HEK293 (cell line): ENCODE results near the gene MYL3.

ENCODE experiments used
- CTCF ChIA-PET: fragments of 350-600 bp; formaldehyde crosslinking; extraction: SDS; loops from one replicate; lab custom pipeline; 2021; ENCODE audit warnings: antibody characterized with exemption; lab: Yijun Ruan, JAX
- POLR2A ChIA-PET: fragments of 300-600 bp; formaldehyde crosslinking; extraction: SDS; loops from one replicate; lab custom pipeline; 2020; ENCODE audit warnings: antibody characterized with exemption, inconsistent platforms; lab: Yijun Ruan, JAX
- H3K27ac ChIP-seq: fragments of 200-500 bp; sonication (Bioruptor generic); 2 replicates; pipeline ENCODE4 v1.5.1; 2014; ENCODE audit warnings: low read depth, low read length, control low read depth, inconsistent platforms; ENCODE audit errors: extremely low read depth
- H3K36me3 ChIP-seq, 2 experiments: fragments of 200-500 bp in 1 of 2; sonication (Bioruptor generic) in 1 of 2; 1 replicate in 1 of 2; 2 replicates in 1 of 2; pipeline ENCODE4 v1.5.1; 2014 to 2017; ENCODE audit warnings: inconsistent platforms in 2 of 2, low read length in 2 of 2; ENCODE audit not compliant: control insufficient read depth in 2 of 2, insufficient read depth in 1 of 2
- H3K4me1 ChIP-seq: fragments of 200-500 bp; sonication (Bioruptor generic); 2 replicates; pipeline ENCODE4 v1.5.1; 2014; ENCODE audit warnings: mild to moderate bottlenecking, low read length, inconsistent platforms; ENCODE audit not compliant: control insufficient read depth, insufficient read depth
- H3K4me3 ChIP-seq: 2 replicates; pipeline ENCODE4 v1.5.1; 2011; ENCODE audit warnings: low read depth, mild to moderate bottlenecking, control low read depth, low read length, moderate library complexity
- H3K9me3 ChIP-seq: fragments of 200-500 bp; sonication (Bioruptor generic); 2 replicates; pipeline ENCODE4 v1.5.1; 2014; ENCODE audit warnings: low read depth, low read length, inconsistent platforms; ENCODE audit not compliant: control insufficient read depth, insufficient read depth
- KLF10 ChIP-seq: fragments of 450-650 bp; IDR thresholded peaks from 2 replicates; pipeline ENCODE4 v1.5.1; 2018; ENCODE audit warnings: missing biosample characterization, mild to moderate bottlenecking, missing genetic modification characterization
- MYNN ChIP-seq: fragments of 450-650 bp; formaldehyde crosslinking; IDR thresholded peaks from 2 replicates; pipeline ENCODE4 v1.5.1; 2016; ENCODE audit warnings: missing biosample characterization, missing genetic modification characterization, borderline replicate concordance
- OVOL3 ChIP-seq: fragments of 450-650 bp; formaldehyde crosslinking; IDR thresholded peaks from 2 replicates; pipeline ENCODE4 v1.5.1; 2016; ENCODE audit warnings: missing biosample characterization, missing genetic modification characterization
- SALL2 ChIP-seq: fragments of 450-650 bp; formaldehyde crosslinking; IDR thresholded peaks from 2 replicates; pipeline ENCODE4 v1.5.0; 2017; ENCODE audit warnings: missing biosample characterization, mild to moderate bottlenecking, missing genetic modification characterization, borderline replicate concordance
- ZFP41 ChIP-seq: fragments of 450-650 bp; formaldehyde crosslinking; IDR thresholded peaks from 2 replicates; pipeline ENCODE4 v1.5.1; 2016; ENCODE audit warnings: missing biosample characterization, missing genetic modification characterization, borderline replicate concordance
- ZNF114 ChIP-seq: fragments of 450-650 bp; formaldehyde crosslinking; IDR thresholded peaks from 2 replicates; pipeline ENCODE4 v1.5.0; 2017; ENCODE audit warnings: missing biosample characterization, missing genetic modification characterization
- ZNF133 ChIP-seq: fragments of 450-650 bp; formaldehyde crosslinking; IDR thresholded peaks from 2 replicates; pipeline ENCODE4 v1.5.1; 2016; ENCODE audit warnings: missing biosample characterization, missing genetic modification characterization
- ZNF274 ChIP-seq, 2 experiments: fragments of 200-500 bp in 1 of 2; fragments of 450-650 bp in 1 of 2; sonication (Bioruptor generic) in 1 of 2; formaldehyde crosslinking in 1 of 2; IDR thresholded peaks; 2 replicates each; pipeline versions ENCODE4 v1.5.1 to v1.6.1; 2014 to 2016; ENCODE audit warnings: borderline replicate concordance in 1 of 2, inconsistent platforms in 1 of 2, low read length in 1 of 2, missing biosample characterization in 1 of 2, missing genetic modification characterization in 1 of 2
- ZNF366 ChIP-seq: fragments of 450-650 bp; formaldehyde crosslinking; conservative IDR thresholded peaks from 2 replicates; pipeline ENCODE4 v1.5.1; 2016; ENCODE audit warnings: missing biosample characterization, missing genetic modification characterization
- ZNF394 ChIP-seq: fragments of 450-650 bp; formaldehyde crosslinking; IDR thresholded peaks from 2 replicates; pipeline ENCODE4 v1.5.1; 2016; ENCODE audit warnings: missing biosample characterization, missing genetic modification characterization, mild to moderate bottlenecking, moderate library complexity, borderline replicate concordance
- ZNF404 ChIP-seq: fragments of 450-650 bp; formaldehyde crosslinking; IDR thresholded peaks from 2 replicates; pipeline ENCODE4 v1.5.1; 2017; ENCODE audit warnings: missing biosample characterization, missing genetic modification characterization
- ZNF585B ChIP-seq: fragments of 450-650 bp; formaldehyde crosslinking; IDR thresholded peaks from 2 replicates; pipeline ENCODE4 v1.5.1; 2016; ENCODE audit warnings: missing biosample characterization, missing genetic modification characterization
- ZNF660 ChIP-seq: fragments of 450-650 bp; IDR thresholded peaks from 2 replicates; pipeline ENCODE4 v1.5.1; 2018; ENCODE audit warnings: missing biosample characterization, mild to moderate bottlenecking, missing genetic modification characterization
- ZNF777 ChIP-seq: fragments of 450-650 bp; formaldehyde crosslinking; IDR thresholded peaks from 2 replicates; pipeline ENCODE4 v1.5.1; 2017; ENCODE audit warnings: missing biosample characterization, missing genetic modification characterization, borderline replicate concordance
- TF ChIP-seq, protein P1 (sequence below): fragments of 450-650 bp; formaldehyde crosslinking; IDR thresholded peaks from 2 replicates; pipeline ENCODE4 v1.5.1; 2017; ENCODE audit warnings: missing biosample characterization, missing genetic modification characterization
- TF ChIP-seq, protein P2 (sequence below): fragments of 450-650 bp; formaldehyde crosslinking; IDR thresholded peaks from 2 replicates; pipeline ENCODE4 v1.5.1; 2017; ENCODE audit warnings: missing biosample characterization, missing genetic modification characterization
- TF ChIP-seq, protein P3 (sequence below): fragments of 450-650 bp; formaldehyde crosslinking; IDR thresholded peaks from 2 replicates; pipeline ENCODE4 v1.5.1; 2016; ENCODE audit warnings: missing biosample characterization, missing genetic modification characterization
- TF ChIP-seq, protein P4 (sequence below): fragments of 450-650 bp; formaldehyde crosslinking; IDR thresholded peaks from 2 replicates; pipeline ENCODE4 v1.5.1; 2016; ENCODE audit warnings: missing biosample characterization, missing genetic modification characterization

The MYL3 gene

DNA sequence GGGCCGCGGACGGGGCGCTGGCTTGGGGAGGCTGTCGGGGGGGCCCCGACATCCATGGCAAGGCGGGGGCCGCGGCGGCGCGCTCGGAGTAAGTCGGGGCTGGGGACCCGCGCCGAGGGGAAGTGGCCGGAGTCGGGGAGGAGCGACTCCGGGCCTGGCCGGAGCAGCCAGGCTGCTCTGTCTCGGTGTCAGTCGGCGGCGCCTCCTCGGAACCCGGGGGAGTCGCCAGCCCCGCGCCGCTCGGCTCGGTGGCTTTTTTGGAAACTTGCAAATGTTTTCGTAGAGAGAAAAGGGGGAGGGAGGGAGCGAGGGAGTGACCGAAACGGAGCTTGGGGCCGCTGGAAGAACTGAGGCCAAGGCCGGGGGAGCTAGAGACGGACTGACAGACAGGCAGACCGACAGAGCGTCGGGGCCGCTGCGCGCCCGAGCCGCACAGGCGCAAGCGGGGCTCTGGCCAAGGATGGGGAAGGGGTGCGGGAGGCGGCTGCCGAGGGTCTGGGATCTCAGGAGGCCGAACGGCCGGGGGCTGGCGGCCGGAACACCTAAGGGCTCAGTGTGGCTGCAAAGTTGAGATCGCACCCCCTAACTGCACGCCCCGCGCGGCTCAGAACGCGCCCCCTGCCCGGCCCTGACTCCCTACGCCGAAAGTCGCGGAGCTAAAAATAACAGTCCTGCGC is 19.3 kb upstream of the MYL3 start (continued):
- TF ChIP-seq OVOL3 (tag by site-specific recombination) (no peak), KLF10 (tag by site-specific recombination) (no peak), ZFP41 (tag by site-specific recombination) (no peak), MYNN (tag by site-specific recombination) (no peak), ZNF114 (tag by site-specific recombination) (no peak), ZNF777 (tag by site-specific recombination) (0 out of 2 replicates have a peak, but pooled peaks have one; percentile 26), ZNF366 (tag by site-specific recombination) (no peak), ZNF394 (no peak), ZNF133 (tag by site-specific recombination) (no peak), SALL2 (tag by site-specific recombination) (no peak), ZNF660 (tag by site-specific recombination) (no peak), ZNF585B (tag by site-specific recombination) (no peak)

DNA sequence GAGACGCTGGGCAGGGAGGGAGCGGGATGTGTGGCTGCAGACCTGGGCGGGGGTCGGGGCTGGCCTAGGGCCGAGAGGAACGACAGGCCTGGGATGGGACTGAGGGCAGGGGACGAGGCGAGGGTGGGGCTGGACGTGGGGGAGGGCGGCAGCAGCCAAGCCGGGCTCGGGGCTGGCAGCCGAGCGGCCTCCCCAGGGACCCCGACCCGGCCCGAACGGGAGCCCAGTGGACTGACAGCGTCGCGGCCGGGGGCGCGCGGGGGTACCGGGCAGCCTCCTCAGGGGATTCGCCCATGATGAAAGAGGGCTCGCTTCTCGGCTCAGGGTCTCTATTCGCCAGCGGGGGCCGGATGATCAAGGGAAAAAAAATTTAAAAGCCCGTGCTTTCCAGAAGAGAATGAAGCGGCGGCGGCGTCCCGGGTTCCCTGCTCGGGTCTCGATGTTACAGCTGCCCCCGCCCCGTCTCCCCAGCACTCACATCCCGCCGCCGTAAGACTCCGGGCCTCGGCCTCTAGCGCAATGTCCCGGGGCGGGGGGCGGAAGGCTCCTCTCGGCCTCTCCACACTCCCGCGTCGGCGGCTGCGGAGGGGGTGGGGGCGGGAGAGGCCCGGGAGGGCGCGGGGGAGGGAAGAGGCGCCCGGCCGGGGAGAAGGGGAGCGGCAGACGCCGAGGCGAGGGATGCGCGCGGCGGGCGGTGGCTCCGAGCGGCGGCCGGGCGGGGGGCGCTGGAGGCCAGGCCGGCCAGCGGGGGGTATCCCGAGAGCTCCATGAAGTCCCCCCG is 18.5 kb upstream of the MYL3 start:
- Histone ChIP-seq H3K9me3 (no peaks in the 10 kb centered on the region), H3K27ac (no peak overlapping the region; the same call in 1 of the 2 replicates), H3K36me3 (no peaks in the 10 kb centered on the region), H3K4me3 (peak overlapping the region; percentile 49), H3K4me1 (no peaks in the 10 kb centered on the region)
- TF ChIP-seq ZNF404 (tag by site-specific recombination) (no peak), ZNF274 (IDR thresholded peaks at IDR 0.05; ENCODE audit: low read length) (no peak), ZNF274 (tag by site-specific recombination; IDR thresholded peaks at IDR 0.05; ENCODE audit: borderline replicate concordance) (no peak)
- TF ChIP-seq, protein P1, sequence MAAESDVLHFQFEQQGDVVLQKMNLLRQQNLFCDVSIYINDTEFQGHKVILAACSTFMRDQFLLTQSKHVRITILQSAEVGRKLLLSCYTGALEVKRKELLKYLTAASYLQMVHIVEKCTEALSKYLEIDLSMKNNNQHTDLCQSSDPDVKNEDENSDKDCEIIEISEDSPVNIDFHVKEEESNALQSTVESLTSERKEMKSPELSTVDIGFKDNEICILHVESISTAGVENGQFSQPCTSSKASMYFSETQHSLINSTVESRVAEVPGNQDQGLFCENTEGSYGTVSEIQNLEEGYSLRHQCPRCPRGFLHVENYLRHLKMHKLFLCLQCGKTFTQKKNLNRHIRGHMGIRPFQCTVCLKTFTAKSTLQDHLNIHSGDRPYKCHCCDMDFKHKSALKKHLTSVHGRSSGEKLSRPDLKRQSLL (tag by site-specific recombination) = no peak
- TF ChIP-seq, protein P2, sequence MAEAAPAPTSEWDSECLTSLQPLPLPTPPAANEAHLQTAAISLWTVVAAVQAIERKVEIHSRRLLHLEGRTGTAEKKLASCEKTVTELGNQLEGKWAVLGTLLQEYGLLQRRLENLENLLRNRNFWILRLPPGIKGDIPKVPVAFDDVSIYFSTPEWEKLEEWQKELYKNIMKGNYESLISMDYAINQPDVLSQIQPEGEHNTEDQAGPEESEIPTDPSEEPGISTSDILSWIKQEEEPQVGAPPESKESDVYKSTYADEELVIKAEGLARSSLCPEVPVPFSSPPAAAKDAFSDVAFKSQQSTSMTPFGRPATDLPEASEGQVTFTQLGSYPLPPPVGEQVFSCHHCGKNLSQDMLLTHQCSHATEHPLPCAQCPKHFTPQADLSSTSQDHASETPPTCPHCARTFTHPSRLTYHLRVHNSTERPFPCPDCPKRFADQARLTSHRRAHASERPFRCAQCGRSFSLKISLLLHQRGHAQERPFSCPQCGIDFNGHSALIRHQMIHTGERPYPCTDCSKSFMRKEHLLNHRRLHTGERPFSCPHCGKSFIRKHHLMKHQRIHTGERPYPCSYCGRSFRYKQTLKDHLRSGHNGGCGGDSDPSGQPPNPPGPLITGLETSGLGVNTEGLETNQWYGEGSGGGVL (tag by site-specific recombination) = peak; percentile 84
- TF ChIP-seq, protein P3, sequence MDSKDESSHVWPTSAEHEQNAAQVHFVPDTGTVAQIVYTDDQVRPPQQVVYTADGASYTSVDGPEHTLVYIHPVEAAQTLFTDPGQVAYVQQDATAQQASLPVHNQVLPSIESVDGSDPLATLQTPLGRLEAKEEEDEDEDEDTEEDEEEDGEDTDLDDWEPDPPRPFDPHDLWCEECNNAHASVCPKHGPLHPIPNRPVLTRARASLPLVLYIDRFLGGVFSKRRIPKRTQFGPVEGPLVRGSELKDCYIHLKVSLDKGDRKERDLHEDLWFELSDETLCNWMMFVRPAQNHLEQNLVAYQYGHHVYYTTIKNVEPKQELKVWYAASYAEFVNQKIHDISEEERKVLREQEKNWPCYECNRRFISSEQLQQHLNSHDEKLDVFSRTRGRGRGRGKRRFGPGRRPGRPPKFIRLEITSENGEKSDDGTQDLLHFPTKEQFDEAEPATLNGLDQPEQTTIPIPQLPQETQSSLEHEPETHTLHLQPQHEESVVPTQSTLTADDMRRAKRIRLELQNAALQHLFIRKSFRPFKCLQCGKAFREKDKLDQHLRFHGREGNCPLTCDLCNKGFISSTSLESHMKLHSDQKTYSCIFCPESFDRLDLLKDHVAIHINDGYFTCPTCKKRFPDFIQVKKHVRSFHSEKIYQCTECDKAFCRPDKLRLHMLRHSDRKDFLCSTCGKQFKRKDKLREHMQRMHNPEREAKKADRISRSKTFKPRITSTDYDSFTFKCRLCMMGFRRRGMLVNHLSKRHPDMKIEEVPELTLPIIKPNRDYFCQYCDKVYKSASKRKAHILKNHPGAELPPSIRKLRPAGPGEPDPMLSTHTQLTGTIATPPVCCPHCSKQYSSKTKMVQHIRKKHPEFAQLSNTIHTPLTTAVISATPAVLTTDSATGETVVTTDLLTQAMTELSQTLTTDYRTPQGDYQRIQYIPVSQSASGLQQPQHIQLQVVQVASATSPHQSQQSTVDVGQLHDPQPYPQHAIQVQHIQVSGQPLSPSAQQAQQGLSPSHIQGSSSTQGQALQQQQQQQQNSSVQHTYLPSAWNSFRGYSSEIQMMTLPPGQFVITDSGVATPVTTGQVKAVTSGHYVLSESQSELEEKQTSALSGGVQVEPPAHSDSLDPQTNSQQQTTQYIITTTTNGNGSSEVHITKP = no peak
- TF ChIP-seq, protein P4, sequence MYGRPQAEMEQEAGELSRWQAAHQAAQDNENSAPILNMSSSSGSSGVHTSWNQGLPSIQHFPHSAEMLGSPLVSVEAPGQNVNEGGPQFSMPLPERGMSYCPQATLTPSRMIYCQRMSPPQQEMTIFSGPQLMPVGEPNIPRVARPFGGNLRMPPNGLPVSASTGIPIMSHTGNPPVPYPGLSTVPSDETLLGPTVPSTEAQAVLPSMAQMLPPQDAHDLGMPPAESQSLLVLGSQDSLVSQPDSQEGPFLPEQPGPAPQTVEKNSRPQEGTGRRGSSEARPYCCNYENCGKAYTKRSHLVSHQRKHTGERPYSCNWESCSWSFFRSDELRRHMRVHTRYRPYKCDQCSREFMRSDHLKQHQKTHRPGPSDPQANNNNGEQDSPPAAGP (tag by site-specific recombination) = no peak
- CTCF ChIA-PET = interaction anchor here (0.6 to 1.0 kb wide), 2 partner anchors 22 to 359 kb away, joined by 3 read pairs; no protein-coding TSS in a partner anchor
- POLR2A ChIA-PET = interaction anchor here (1.2 kb wide), 1 partner anchor 10 kb away, joined by 4 read pairs; no protein-coding TSS in a partner anchor
